Neural progenitor cell (in vitro differentiated cells): ENCODE results near the gene RNF181.
"Not testable (repeated sequence)": the region's sequence is repeated elsewhere in the genome, so short reads cannot be mapped to it uniquely, and the experiment has no call there.

ENCODE experiments used
- CTCF ChIP-seq: fragments of 200-600 bp; sonication (generic); IDR thresholded peaks from 2 replicates; pipeline ENCODE4 v1.5.1; 2017; ENCODE audit warnings: antibody characterized with exemption, mild to moderate bottlenecking
- EZH2 ChIP-seq: fragments of 200-600 bp; sonication (generic); IDR thresholded peaks from 2 replicates; pipeline ENCODE4 v1.6.1; 2017; ENCODE audit warnings: antibody characterized with exemption, mild to moderate bottlenecking, moderate library complexity

GRCh38 chr2:85592299-85592698 is 3.2 kb upstream of the RNF181 start:
- TF ChIP-seq CTCF, EZH2: not testable (repeated sequence)
